Right atrium auricular region (tissue), 2 donors: Measurements from ENCODE around the gene CACNA2D1. TPM values are rescaled to one million over a fixed set of nuclear protein-coding genes. Genes with fewer than 3 reads are reported as not detected.

Source experiments
- DNase-seq: peaks from one replicate; pipeline ENCODE4 v3.0.0-alpha.2; 2019; ENCODE audit warnings: low spot score
- H3K27ac ChIP-seq, 2 donors: fragments of 200-600 bp; sonication (generic); 1 replicate in 1 of 2; 2 replicates in 1 of 2; pipeline ENCODE4 v1.5.1; 2016 to 2019
- H3K27me3 ChIP-seq, 2 donors: fragments of 200-600 bp; sonication (generic); one replicate each; pipeline versions ENCODE4 v1.5.1 to v1.6.0; 2017 to 2019
- H3K36me3 ChIP-seq: fragments of 200-600 bp; sonication (generic); one replicate; pipeline ENCODE4 v1.5.1; 2016
- H3K4me1 ChIP-seq, 2 donors: fragments of 200-600 bp; sonication (generic); one replicate each; pipeline versions ENCODE4 v1.5.1 to v1.6.0; 2017 to 2019
- H3K4me3 ChIP-seq, 2 donors: fragments of 200-600 bp; sonication (generic); 1 replicate in 1 of 2; 2 replicates in 1 of 2; pipeline ENCODE4 v1.5.1; 2017 to 2019; ENCODE audit warnings: mild to moderate bottlenecking in 1 of 2, moderate library complexity in 1 of 2
- H3K9me3 ChIP-seq, 2 donors: fragments of 200-600 bp; sonication (generic); one replicate each; pipeline ENCODE4 v1.5.1; 2019
- CTCF ChIP-seq, 2 donors: fragments of 200-600 bp; sonication (generic); IDR thresholded peaks; one replicate each; pipeline ENCODE4 v1.5.1; 2019; ENCODE audit warnings: antibody characterized with exemption in 2 of 2
- total RNA-seq, 2 donors: library from RNA; depleted of rRNA; stranded (reverse); fragments of >200 nt; gene quantifications; one replicate each; pipeline ENCODE4 v1.1.0, GENCODE V29; 2016

The CACNA2D1 gene
- total RNA-seq, 2 donors from 2014 or later = 31.5 to 54.5 TPM

GRCh38 chr7:82442492-82443035, 1.0 kb downstream of the CACNA2D1 start:
- peak overlapping the region; percentile 88 to 92 for H3K27ac ChIP-seq
- no peaks in the 10 kb centered on the region for H3K27me3 ChIP-seq
- no peak for TF ChIP-seq CTCF (IDR thresholded peaks at IDR 0.05)
- H3K36me3 ChIP-seq = no peaks in the 10 kb centered on the region
- peak overlapping the region; percentile 69 to 79 for H3K4me3 ChIP-seq
- DNase-seq = no peak
- no peaks in the 10 kb centered on the region for H3K4me1 ChIP-seq
- H3K9me3 ChIP-seq = no peaks in the 10 kb centered on the region

GRCh38 chr7:82441669-82442478, 1.7 kb downstream of the CACNA2D1 start:
- Histone ChIP-seq H3K27ac (peak overlapping the region in 1 of 2 donors; percentile 88), H3K4me3 (peak overlapping the region; percentile 69 to 79), H3K27me3 (no peaks in the 10 kb centered on the region), H3K9me3 (no peaks in the 10 kb centered on the region), H3K36me3 (no peaks in the 10 kb centered on the region), H3K4me1 (no peaks in the 10 kb centered on the region)
- no peak for TF ChIP-seq CTCF (IDR thresholded peaks at IDR 0.05)
- DNase-seq = no peak

- no peak for TF ChIP-seq CTCF (IDR thresholded peaks at IDR 0.05)
- no peak for DNase-seq
- Histone ChIP-seq H3K4me3 (no peak overlapping the region), H3K9me3 (no peaks in the 10 kb centered on the region), H3K27ac (no peak overlapping the region), H3K27me3 (no peaks in the 10 kb centered on the region), H3K4me1 (no peaks in the 10 kb centered on the region), H3K36me3 (no peaks in the 10 kb centered on the region)
These were observed 5.1 kb downstream of the CACNA2D1 start for GRCh38 chr7:82438521-82438920.

- H3K27me3 ChIP-seq = no peaks in the 10 kb centered on the region
- no peak overlapping the region for H3K27ac ChIP-seq
- no peak for DNase-seq
- no peak for TF ChIP-seq CTCF (IDR thresholded peaks at IDR 0.05)
- H3K36me3 ChIP-seq = no peaks in the 10 kb centered on the region
- no peaks in the 10 kb centered on the region for H3K4me1 ChIP-seq
- no peak overlapping the region for H3K4me3 ChIP-seq
- H3K9me3 ChIP-seq = no peaks in the 10 kb centered on the region
These were observed 7.8 kb downstream of the CACNA2D1 start for GRCh38 chr7:82435769-82436168.

GRCh38 chr7:82434275-82435022, 9.1 kb downstream of the CACNA2D1 start:
- no peak overlapping the region for H3K27ac ChIP-seq

More at GRCh38 chr7:82434275-82435022, 9.1 kb downstream of the CACNA2D1 start:
- no peaks in the 10 kb centered on the region for H3K4me1 ChIP-seq
- TF ChIP-seq CTCF (IDR thresholded peaks at IDR 0.05) = no peak
- DNase-seq = no peak
- H3K36me3 ChIP-seq = no peaks in the 10 kb centered on the region
- no peaks in the 10 kb centered on the region for H3K27me3 ChIP-seq
- no peaks in the 10 kb centered on the region for H3K9me3 ChIP-seq
- H3K4me3 ChIP-seq = no peak overlapping the region
